Endodermal cell (in vitro differentiated cells): ENCODE results near the gene KANSL2. TPM values are rescaled to one million over a fixed set of nuclear protein-coding genes. Genes with fewer than 3 reads are reported as not detected.

Source experiments
- DNase-seq: peaks from one replicate; pipeline ENCODE4 v3.0.0-alpha.2; 2017
- H3K27ac ChIP-seq: 2 replicates; pipeline ENCODE4 v1.5.1; 2013; ENCODE audit warnings: mild to moderate bottlenecking, low read depth, low read length, moderate library complexity
- H3K27me3 ChIP-seq: 2 replicates; pipeline ENCODE4 v1.6.1; 2013; ENCODE audit warnings: mild to moderate bottlenecking, low read length, moderate library complexity; ENCODE audit not compliant: insufficient read depth, control insufficient read depth, poor library complexity, severe bottlenecking
- H3K36me3 ChIP-seq: 2 replicates; pipeline ENCODE4 v1.7.0; 2013; ENCODE audit warnings: mild to moderate bottlenecking, low read length, moderate library complexity; ENCODE audit not compliant: control insufficient read depth, insufficient read depth
- H3K4me1 ChIP-seq: one replicate; pipeline ENCODE4 v1.7.0; 2013; ENCODE audit warnings: low read length; ENCODE audit not compliant: control insufficient read depth, insufficient read depth
- H3K4me3 ChIP-seq: 2 replicates; pipeline ENCODE4 v1.5.1; 2013; ENCODE audit warnings: mild to moderate bottlenecking, low read length, moderate library complexity
- H3K9ac ChIP-seq: 2 replicates; pipeline ENCODE4 v1.6.1; 2013; ENCODE audit warnings: mild to moderate bottlenecking, low read length, moderate library complexity; ENCODE audit not compliant: poor library complexity, severe bottlenecking; ENCODE audit errors: extremely low read depth
- H3K9me3 ChIP-seq: 2 replicates; pipeline ENCODE4 v1.6.1; 2013; ENCODE audit warnings: mild to moderate bottlenecking, low read length, moderate library complexity; ENCODE audit not compliant: control insufficient read depth
- H3K27ac Mint-ChIP-seq: 2 replicates; pipeline ENCODE4 v1.8.0; 2020; ENCODE audit warnings: mixed read lengths
- H3K27me3 Mint-ChIP-seq: 2 replicates; pipeline ENCODE4 v1.8.0; 2021; ENCODE audit warnings: mild to moderate bottlenecking, mixed read lengths; ENCODE audit not compliant: insufficient read depth
- H3K36me3 Mint-ChIP-seq: 2 replicates; pipeline ENCODE4 v1.8.0; 2020; ENCODE audit warnings: low read depth, mixed read lengths
- H3K4me1 Mint-ChIP-seq: 2 replicates; pipeline ENCODE4 v1.8.0; 2020; ENCODE audit warnings: mixed read lengths
- H3K4me3 Mint-ChIP-seq: 2 replicates; pipeline ENCODE4 v1.8.0; 2020; ENCODE audit warnings: mild to moderate bottlenecking, moderate library complexity, mixed read lengths
- H3K9me3 Mint-ChIP-seq: 2 replicates; pipeline ENCODE4 v1.8.0; 2020; ENCODE audit warnings: mild to moderate bottlenecking, mixed read lengths
- WGBS, 2 experiments: methylation state at CpG; one replicate each; pipeline versions ENCODE4 v1.1.5 to v1.1.7; 2013; ENCODE audit warnings: missing lambda C conversion rate in 2 of 2, mixed read lengths in 1 of 2; ENCODE audit not compliant: insufficient coverage in 1 of 2, insufficient read length in 1 of 2; 5-methylcytosine and 5-hydroxymethylcytosine counted together
- microRNA-seq: library from miRNA; unstranded; fragments of <30 nt; microRNA quantifications from one replicate; pipeline ENCODE4 v1.2.0, GENCODE V29; 2020; ENCODE audit warnings: borderline microRNAs expressed
- total RNA-seq, 2 donors: library from RNA; stranded (reverse); fragmentation: NEBNext Ultra II Directional in 1 of 2; extraction: Animal tissue kit (Norgen Biotek cat#: 25700) in 1 of 2; gene quantifications; 2 replicates in 1 of 2; 3 replicates in 1 of 2; pipeline ENCODE4 v1.2.1, GENCODE V29; 2021
- TF ChIP-seq, protein P1 (sequence below): fragments of 200-600 bp; sonication (generic); conservative IDR thresholded peaks from 2 replicates; pipeline ENCODE4 v1.5.0; 2021; ENCODE audit warnings: antibody characterized with exemption, mild to moderate bottlenecking

The KANSL2 gene
- total RNA-seq, 2 donors from 2014 or later, result 39.6 to 41.5 TPM

DNA sequence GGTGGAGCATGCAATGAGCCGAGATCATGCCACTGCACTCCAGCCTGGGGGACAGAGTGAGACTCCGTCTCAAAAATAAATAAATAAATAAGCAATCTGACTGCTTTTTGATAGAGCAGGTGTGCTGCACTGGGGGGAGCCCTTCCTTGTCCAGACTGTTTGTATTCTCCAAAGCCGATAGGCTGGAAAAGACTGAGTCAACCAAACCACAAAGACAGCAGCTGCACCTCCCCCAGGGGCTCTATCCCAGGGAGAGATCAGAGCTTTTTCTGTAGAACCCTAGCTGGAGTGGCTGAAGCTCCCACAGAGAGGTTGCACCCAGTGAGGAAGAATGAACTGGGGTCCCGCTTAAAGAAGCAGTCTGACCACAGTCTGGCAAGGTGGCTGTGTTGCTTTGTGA is 66.4 kb downstream of the KANSL2 start:
- Histone ChIP-seq H3K27ac (no peak overlapping the region), H3K27me3 (no peaks in the 10 kb centered on the region), H3K9me3 (no peaks in the 10 kb centered on the region), H3K36me3 (no peaks in the 10 kb centered on the region), H3K4me1 (no peaks in the 10 kb centered on the region), H3K4me3 (no peak overlapping the region), H3K9ac (no peak overlapping the region)
- Mint-ChIP-seq H3K4me1 (no peaks in the 10 kb centered on the region), H3K36me3 (no peaks in the 10 kb centered on the region), H3K27me3 (peaks cover 6% of the 10 kb centered on the region), H3K27ac (no peak overlapping the region), H3K9me3 (peaks cover 16% of the 10 kb centered on the region), H3K4me3 (no peak overlapping the region)
- DNase-seq, result no peak
- WGBS, 2 experiments, result 85 to 100% methylated on average over 1 to 4 of the region's 4 CpGs
- TF ChIP-seq, protein P1, sequence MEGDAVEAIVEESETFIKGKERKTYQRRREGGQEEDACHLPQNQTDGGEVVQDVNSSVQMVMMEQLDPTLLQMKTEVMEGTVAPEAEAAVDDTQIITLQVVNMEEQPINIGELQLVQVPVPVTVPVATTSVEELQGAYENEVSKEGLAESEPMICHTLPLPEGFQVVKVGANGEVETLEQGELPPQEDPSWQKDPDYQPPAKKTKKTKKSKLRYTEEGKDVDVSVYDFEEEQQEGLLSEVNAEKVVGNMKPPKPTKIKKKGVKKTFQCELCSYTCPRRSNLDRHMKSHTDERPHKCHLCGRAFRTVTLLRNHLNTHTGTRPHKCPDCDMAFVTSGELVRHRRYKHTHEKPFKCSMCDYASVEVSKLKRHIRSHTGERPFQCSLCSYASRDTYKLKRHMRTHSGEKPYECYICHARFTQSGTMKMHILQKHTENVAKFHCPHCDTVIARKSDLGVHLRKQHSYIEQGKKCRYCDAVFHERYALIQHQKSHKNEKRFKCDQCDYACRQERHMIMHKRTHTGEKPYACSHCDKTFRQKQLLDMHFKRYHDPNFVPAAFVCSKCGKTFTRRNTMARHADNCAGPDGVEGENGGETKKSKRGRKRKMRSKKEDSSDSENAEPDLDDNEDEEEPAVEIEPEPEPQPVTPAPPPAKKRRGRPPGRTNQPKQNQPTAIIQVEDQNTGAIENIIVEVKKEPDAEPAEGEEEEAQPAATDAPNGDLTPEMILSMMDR, result no peak

DNA sequence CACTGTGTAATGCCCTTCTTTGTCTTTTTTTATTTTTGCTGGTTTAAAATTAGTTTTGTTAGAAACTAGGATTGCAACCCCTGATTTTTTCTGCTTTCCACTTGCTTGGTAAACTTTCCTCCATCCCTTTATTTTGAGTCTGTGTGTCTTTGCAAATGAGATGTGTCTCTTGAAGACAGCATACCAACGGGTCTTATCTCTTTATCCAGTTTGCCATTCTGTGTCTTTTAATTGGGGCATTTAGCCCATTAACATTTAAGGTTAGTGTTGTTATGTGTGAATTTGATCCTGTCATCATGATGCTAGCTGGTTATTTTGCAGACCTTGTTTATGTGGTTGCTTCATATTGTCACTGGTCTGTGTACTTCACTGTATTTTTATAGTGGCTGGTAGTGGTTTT is 68.7 kb downstream of the KANSL2 start:
- Histone ChIP-seq H3K9ac (no peak overlapping the region), H3K36me3 (no peaks in the 10 kb centered on the region), H3K27me3 (no peaks in the 10 kb centered on the region), H3K27ac (no peak overlapping the region), H3K4me1 (no peaks in the 10 kb centered on the region), H3K9me3 (no peaks in the 10 kb centered on the region), H3K4me3 (no peak overlapping the region)
- 83 to 100% methylated on average over 1 of the region's 1 CpG for WGBS, 2 experiments
- H3K4me1 Mint-ChIP-seq, result no peaks in the 10 kb centered on the region
- TF ChIP-seq, protein P1, result no peak
- no peaks in the 10 kb centered on the region for H3K36me3 Mint-ChIP-seq
- H3K9me3 Mint-ChIP-seq, result peaks cover 30% of the 10 kb centered on the region
- H3K27me3 Mint-ChIP-seq, result no peaks in the 10 kb centered on the region
- DNase-seq, result no peak
- no peak overlapping the region for H3K4me3 Mint-ChIP-seq
- no peak overlapping the region for H3K27ac Mint-ChIP-seq

Small RNA genes within 50 kb of the gene (microRNA-seq; reads per million reads assigned to microRNA genes)
- gene MIR1291, result 1.6 reads per million, percentile 4 among the genes with 10 or more reads in this experiment

Other genes starting within 250 kb of the KANSL2 start
- gene ANP32D, start 209.7 kb downstream of the KANSL2 start, total RNA-seq, result not detected
- gene C12orf54, start 199.7 kb downstream of the KANSL2 start, total RNA-seq, result not detected
- gene OR8S1, start 156.6 kb downstream of the KANSL2 start, total RNA-seq, result not detected
- gene LALBA, start 112.2 kb downstream of the KANSL2 start, total RNA-seq, result not detected
- gene CCNT1, start 34.5 kb upstream of the KANSL2 start, total RNA-seq, result 10 to 100 TPM; 43.0 to 54.0 TPM
- gene ADCY6, start 106.9 kb upstream of the KANSL2 start, total RNA-seq, result 10 to 100 TPM; 52.8 to 58.6 TPM
- gene CACNB3, start 136.3 kb upstream of the KANSL2 start, total RNA-seq, result 10 to 100 TPM; 40.6 to 59.9 TPM
- 100 to 1,000 TPM in 1 of 2 donors, 10 to 100 TPM in 1; 98.5 to 108 TPM for gene DDX23, start 169.9 kb upstream of the KANSL2 start, total RNA-seq
- 10 to 100 TPM; 10.7 to 18.9 TPM for gene RND1, start 183.6 kb upstream of the KANSL2 start, total RNA-seq
- 10 to 100 TPM; 30.1 to 30.7 TPM for gene FKBP11, start 243.3 kb upstream of the KANSL2 start, total RNA-seq